ENCODE results near the gene RPS14. TPM values are rescaled to one million over a fixed set of nuclear protein-coding genes. Genes with fewer than 3 reads are reported as not detected.
"Not testable (repeated sequence)": the region's sequence is repeated elsewhere in the genome, so short reads cannot be mapped to it uniquely, and the experiment has no call there.

Gene RPS14
- total and polyA plus RNA-seq, 2 donors, result 2,233 to 4,014 TPM

DNA sequence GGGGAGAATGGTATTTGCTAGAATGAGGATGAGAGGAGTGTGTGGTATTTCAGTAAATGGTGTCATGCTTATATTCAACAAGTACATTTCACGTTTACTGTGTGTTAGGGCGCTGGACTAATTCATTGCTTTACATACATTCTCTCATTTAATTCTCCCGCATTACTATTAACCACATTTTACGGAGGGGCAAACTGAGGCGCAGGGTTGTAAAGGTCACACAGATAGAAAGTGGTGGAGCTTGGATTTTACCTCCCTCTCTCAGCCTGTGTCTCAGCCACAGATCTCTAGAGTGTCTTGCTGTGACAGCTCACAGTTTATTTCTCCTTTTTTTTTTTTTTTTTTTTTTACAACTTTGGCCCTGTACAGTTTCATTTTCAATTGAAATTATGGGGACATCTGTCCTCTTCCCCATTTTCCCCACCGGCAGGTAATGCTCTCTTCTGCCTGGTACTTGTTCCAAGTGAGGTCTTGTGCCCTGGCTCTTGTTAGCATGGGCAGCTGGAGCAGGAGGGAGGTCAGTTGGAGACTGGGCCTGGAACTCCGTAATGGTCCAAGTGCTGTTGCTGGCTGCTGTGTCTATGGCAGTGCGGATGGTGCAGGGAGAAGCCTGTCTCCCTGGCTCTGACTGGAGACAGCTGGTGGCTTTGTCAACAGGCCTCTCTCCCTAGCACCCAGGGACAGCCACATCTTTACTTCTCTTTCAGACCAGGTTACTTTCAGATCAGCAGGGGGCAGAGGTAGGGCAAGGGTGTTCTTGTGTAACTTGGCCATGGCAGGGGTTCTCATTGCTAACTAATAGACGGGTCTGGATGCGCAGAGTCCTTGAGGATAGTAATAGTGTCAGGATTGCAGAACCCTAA is 37.9 kb upstream of the RPS14 start:
- WGBS, result 32% methylated on average over 10 of the region's 10 CpGs
- DNase-seq (ENCODE audit: extremely low spot score), result no peak

DNA sequence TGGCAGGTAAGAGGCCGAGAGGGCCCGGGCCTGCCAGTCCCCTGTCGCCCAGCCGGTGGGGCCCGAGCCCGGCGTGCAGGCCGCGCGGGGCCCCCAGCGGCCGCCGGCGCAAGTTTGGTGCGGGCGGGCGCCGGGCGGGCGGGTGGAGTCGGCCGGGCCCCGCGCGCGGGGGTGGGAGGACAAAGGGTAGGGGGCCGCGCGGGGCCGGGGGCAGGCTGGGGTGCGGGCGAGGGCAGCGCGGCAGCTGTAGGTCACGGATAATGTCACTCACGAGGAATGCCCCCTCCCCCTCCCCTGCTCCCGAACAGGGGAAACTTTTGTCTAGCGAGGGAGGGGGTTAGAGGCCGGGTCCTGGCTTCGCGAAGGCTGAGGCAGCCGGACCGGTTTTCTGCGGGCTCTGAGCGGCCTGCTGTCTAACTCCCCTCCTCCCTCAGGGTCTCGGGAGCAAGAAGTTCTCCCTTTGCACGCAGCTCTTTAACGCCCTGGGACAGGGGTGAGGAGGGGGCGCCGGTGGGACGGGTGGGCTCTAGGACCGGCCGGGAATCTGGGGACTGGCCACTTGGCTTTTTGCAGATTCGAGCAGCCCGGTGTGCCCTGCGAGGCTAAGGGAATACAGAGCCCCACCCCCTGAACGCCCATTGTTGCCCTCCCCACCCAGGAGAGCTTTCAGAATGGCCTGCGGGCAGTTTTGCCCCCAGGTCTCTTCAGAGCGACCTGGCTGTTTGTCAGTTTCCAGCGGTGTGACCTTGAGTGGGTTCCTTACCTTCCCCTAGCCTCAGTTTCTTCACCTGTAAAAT is 37.1 kb upstream of the RPS14 start:
- Histone ChIP-seq H3K36me3 (ENCODE audit: insufficient read depth) (no peaks in the 10 kb centered on the region), H3K4me3 (ENCODE audit: low read depth, low read length) (peak overlapping the region; percentile 89), H3K27ac (ENCODE audit: low read depth) (peak overlapping the region; percentile 87), H3K4me1 (ENCODE audit: insufficient read depth) (peaks cover 2% of the 10 kb centered on the region)
- no peak for DNase-seq (ENCODE audit: extremely low spot score)
- 2% methylated on average over 60 of the region's 60 CpGs for WGBS

More for the DNA sequence above, 37.9 kb upstream of the RPS14 start:
- H3K4me3 ChIP-seq (ENCODE audit: low read depth, low read length), result peak overlapping the region; percentile 89
- H3K27ac ChIP-seq (ENCODE audit: low read depth), result peak overlapping the region; percentile 87
- H3K36me3 ChIP-seq (ENCODE audit: insufficient read depth), result no peaks in the 10 kb centered on the region
- peaks cover 2% of the 10 kb centered on the region for H3K4me1 ChIP-seq (ENCODE audit: insufficient read depth)

DNA sequence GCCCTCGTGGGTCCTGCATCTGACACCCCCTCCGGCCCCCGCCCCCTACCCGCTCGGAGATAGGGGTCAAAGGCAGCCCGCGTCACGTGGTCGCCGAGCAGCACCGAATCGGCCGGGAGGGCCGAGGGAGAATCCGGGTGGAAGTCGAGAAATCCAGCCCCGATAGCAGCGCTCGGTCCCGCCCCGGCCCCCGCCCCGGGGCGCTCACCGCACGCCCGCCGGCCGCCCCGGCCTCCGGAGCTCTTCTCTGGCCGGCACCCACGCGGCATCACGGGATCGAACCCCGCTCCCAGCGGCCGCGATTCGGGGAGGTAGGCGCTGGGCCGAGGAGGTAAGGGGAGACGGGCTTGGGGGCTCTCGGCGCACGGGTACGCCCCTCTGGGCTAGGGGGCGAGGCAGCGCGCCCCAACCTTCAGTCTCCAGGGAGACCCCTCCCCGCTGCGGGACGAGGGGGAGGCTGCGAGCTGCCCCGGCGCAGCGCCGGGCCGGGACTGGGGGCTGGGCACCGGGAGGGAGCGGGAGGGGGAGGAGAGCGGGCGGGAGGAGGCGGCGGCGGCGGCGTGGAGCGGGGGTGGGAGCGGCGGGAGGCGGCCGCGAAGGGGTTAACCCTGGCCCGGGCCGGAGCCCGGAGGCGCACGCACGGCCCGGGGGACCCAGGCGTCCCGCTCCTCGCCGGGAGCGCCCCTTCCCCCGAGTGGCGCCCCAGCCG is 36.3 kb upstream of the RPS14 start:
- peak overlapping the region; percentile 89 for H3K4me3 ChIP-seq (ENCODE audit: low read depth, low read length)
- H3K36me3 ChIP-seq (ENCODE audit: insufficient read depth), result no peaks in the 10 kb centered on the region
- under 1% methylated on average over 89 of the region's 90 CpGs for WGBS
- H3K4me1 ChIP-seq (ENCODE audit: insufficient read depth), result peaks cover 2% of the 10 kb centered on the region
- peak overlapping the region; percentile 87 for H3K27ac ChIP-seq (ENCODE audit: low read depth)
- no peak for DNase-seq (ENCODE audit: extremely low spot score)

DNA sequence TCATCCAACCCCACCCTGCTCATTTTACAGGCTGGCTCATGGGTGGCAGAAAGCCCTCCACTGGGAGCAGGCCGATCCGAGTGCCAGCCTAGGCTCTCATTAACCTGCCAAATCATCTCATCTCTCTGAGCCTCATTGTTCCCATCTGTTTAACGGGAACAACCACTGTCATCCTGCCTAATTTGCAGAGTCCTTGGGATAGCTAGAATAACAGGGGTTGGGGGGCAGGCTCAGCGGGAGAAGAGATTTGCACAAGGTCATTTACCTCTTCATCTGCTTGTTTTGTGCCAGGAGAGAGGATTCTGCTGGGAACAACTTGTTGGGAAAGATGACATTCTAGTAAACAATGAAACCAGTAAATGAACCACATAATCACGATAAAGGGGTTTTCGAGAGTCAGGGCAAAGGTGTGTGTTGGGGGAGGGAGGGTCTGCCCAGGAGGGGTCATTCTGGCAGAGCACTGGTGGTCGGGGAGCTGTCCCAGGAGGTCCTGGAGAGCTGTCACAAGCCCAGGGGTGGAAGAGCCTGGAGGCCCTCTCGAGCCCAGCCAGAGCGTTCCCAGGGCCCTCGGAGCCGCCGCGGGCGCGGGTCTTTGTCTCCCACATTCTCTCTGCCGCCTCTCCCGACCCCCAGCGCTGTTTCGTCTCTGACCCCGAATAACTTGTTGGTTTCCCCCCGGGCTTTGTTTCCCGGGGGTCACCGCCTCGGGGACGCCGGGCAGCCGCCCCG is 35.6 kb upstream of the RPS14 start:
- 14% methylated on average over 28 of the region's 28 CpGs for WGBS
- Histone ChIP-seq H3K36me3 (ENCODE audit: insufficient read depth) (no peaks in the 10 kb centered on the region), H3K27ac (ENCODE audit: low read depth) (no peak overlapping the region), H3K4me3 (ENCODE audit: low read depth, low read length) (peak overlapping the region; percentile 89), H3K4me1 (ENCODE audit: insufficient read depth) (peaks cover 2% of the 10 kb centered on the region)
- DNase-seq (ENCODE audit: extremely low spot score), result no peak

DNA sequence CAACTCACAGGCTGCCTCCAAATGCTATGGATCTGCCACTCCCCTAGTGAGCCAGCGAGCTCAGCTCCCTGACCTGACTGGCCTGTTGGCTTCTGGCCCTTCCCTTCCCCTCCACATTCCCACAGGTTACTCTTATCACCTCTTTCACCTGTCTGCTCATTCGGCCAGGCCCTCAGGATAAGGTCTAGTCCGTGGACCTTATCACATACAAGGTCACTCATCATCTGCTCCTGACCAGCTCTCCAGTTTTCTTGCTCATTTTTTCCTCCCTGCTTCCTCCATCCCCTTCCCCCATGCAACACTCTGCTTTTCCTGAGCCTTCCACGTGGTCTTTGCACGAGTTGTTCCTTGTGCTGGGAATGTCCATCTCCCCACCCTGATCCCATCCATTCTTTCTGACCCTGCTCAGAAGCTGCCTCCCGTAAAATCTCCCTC is 32.5 kb upstream of the RPS14 start:
- no peak overlapping the region for H3K27ac ChIP-seq (ENCODE audit: low read depth)
- H3K4me1 ChIP-seq (ENCODE audit: insufficient read depth), result no peaks in the 10 kb centered on the region
- H3K4me3 ChIP-seq (ENCODE audit: low read depth, low read length), result no peak overlapping the region
- 64% methylated on average over 6 of the region's 6 CpGs for WGBS
- no peaks in the 10 kb centered on the region for H3K36me3 ChIP-seq (ENCODE audit: insufficient read depth)
- no peak for DNase-seq (ENCODE audit: extremely low spot score)

DNA sequence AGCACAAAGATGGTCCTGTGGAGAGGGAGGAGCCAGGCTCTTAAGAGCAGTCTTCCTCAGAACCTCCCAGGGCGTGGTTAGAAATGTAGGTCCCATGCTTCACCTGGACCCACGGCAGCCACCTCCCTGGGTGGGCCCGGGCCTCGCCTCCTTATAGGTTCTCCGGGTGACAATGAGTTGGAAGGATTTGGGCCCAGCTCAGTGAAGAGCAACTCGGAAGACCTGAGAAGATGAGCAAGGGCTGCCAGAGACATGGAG is 32.1 kb upstream of the RPS14 start:
- whole genome bisulfite sequencing, result 85% methylated on average over 6 of the region's 6 CpGs
- no peaks in the 10 kb centered on the region for H3K4me1 ChIP-seq (ENCODE audit: insufficient read depth)
- DNase-seq (ENCODE audit: extremely low spot score), result no peak
- H3K4me3 ChIP-seq (ENCODE audit: low read depth, low read length), result no peak overlapping the region
- no peaks in the 10 kb centered on the region for H3K36me3 ChIP-seq (ENCODE audit: insufficient read depth)
- H3K27ac ChIP-seq (ENCODE audit: low read depth), result no peak overlapping the region

DNA sequence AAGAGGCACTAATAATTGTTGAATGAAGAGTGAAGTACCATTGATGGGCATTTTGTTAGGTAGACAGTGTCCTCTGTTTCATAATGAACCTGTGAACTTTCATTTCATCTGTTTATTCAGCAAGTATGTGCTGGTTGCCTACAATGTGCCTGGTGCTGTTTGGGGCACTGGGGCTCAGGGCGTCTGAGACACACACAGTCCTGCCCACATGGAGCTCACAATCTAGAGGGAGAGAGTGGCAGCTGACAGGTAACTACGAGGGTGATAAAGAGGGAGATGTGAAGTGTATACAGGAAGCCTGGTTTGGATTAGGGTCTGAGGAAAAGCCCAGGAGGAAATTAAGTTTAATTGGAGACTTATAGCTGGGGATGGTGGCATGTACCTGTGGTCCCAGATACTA is 29.9 kb upstream of the RPS14 start:
- Histone ChIP-seq H3K36me3 (ENCODE audit: insufficient read depth) (no peaks in the 10 kb centered on the region), H3K4me1 (ENCODE audit: insufficient read depth) (no peaks in the 10 kb centered on the region), H3K4me3 (ENCODE audit: low read depth, low read length) (no peak overlapping the region), H3K27ac (ENCODE audit: low read depth) (no peak overlapping the region)
- no peak for DNase-seq (ENCODE audit: extremely low spot score)
- WGBS, result 76% methylated on average over 2 of the region's 2 CpGs

DNA sequence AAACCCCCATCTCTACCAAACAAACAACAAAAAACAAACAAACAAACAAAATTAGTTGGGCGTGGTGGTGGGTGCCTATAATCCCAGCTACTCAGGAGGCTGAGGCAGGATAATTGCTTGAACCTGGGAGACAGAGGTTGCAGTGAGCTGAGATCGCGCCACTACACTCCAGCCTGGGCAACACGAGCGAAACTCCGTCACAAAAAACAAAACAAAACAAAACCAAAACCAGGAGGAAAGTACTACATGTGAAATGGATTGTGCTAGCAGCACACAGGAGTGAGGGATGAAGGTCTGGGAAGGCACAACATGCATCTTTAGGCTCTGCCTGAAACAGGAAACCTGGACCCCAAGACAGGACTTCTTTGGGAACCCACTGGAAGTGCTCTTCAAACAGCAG is 27.0 kb upstream of the RPS14 start:
- not testable (repeated sequence) for H3K4me1 ChIP-seq (ENCODE audit: insufficient read depth); H3K36me3 ChIP-seq (ENCODE audit: insufficient read depth); H3K4me3 ChIP-seq (ENCODE audit: low read depth, low read length); DNase-seq (ENCODE audit: extremely low spot score); H3K27ac ChIP-seq (ENCODE audit: low read depth)
- WGBS, result 76% methylated on average over 6 of the region's 6 CpGs

DNA sequence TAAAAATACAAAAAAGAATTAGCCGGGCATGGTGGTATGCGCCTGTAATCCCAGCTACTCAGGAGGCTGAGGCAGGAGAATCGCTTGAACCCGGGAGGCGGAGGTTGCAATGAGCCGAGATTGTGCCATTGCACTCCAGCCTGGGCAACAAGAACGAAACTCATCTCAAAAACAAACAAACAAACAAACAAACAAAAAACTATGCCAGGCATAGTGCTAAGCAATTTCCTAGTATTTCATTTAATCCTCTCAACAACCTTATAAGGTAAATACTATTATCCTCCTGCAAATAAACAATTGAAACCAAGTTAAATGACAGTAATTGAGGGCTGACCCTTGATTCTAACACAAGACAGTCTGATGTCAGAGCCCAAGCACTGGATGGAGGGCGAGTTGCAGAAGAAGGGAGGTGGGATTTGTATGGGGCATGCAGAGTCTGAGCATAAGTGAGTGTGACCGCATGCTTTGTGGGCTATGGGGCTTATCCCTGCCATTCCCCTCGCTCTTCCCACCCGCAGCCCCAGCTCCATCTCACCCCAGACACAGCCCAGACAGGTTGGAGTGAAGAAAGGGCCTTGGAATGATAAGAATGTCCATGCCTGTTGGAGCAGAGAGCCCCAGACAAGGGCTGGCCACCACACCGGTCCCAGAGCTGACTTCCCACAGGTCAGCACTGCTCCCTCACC is 24.3 kb upstream of the RPS14 start:
- H3K4me3 ChIP-seq (ENCODE audit: low read depth, low read length), result no peak overlapping the region
- 80% methylated on average over 12 of the region's 12 CpGs for WGBS
- no peaks in the 10 kb centered on the region for H3K36me3 ChIP-seq (ENCODE audit: insufficient read depth)
- no peak overlapping the region for H3K27ac ChIP-seq (ENCODE audit: low read depth)
- DNase-seq (ENCODE audit: extremely low spot score), result no peak
- no peaks in the 10 kb centered on the region for H3K4me1 ChIP-seq (ENCODE audit: insufficient read depth)

DNA sequence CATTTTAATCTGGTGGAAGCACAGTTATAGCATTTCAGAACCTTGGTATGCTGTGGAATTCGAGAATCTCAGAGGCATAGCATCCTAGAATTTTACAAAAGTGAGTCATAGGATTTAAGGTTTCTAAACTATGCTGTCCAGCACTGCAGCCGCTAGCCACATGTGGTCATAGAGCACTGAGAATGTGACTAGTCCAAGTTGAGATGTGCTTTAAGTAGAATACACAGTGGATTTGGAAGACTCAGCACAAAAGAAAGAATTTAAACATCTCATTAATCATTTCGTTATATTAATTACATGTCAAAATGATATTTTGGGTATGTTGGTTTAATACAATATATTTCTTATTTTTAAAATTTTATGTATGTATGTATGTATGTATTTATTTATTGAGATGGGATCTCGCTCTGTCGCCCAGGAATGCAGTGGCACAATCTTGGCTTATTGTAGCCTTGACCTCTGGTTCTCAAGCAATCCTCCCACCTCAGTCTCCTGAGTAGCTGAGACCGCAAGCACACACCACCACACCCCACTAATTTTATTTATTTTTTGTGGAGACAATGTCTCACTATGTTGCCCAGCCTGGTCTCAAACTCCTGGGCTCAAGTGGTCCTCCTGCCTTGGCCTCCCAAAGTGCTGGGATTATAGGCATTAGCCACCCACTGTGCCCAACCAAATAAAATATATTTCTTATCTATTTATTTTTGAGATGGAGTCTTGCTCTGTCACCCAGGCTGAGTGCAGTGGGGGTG is 20.4 kb upstream of the RPS14 start:
- no peak overlapping the region for H3K4me3 ChIP-seq (ENCODE audit: low read depth, low read length)
- 43% methylated on average over 6 of the region's 6 CpGs for WGBS
- no peak overlapping the region for H3K27ac ChIP-seq (ENCODE audit: low read depth)
- DNase-seq (ENCODE audit: extremely low spot score), result no peak
- no peaks in the 10 kb centered on the region for H3K4me1 ChIP-seq (ENCODE audit: insufficient read depth)
- H3K36me3 ChIP-seq (ENCODE audit: insufficient read depth), result no peaks in the 10 kb centered on the region

DNA sequence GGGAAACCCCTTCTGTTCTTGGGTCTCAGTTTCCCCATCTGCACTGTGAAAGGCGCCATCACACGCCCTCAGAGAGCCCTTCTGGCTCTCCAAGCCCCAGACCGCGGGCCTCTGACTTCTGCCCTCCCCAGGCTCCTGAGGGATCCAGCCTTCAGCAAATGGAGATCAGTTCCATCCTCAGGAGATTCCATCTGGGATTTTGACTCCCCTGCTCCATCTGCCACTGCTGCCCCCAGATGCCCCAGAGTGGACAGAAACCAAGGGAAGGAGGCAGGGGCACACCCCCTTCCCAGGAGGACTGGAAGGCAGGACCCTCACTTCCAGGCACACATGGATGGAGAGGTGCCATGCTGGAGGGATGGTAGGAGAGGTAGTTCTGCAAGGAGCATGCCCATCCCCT is 18.7 kb upstream of the RPS14 start:
- Histone ChIP-seq H3K4me1 (ENCODE audit: insufficient read depth) (no peaks in the 10 kb centered on the region), H3K36me3 (ENCODE audit: insufficient read depth) (no peaks in the 10 kb centered on the region), H3K4me3 (ENCODE audit: low read depth, low read length) (no peak overlapping the region), H3K27ac (ENCODE audit: low read depth) (no peak overlapping the region)
- 94% methylated on average over 4 of the region's 4 CpGs for WGBS
- DNase-seq (ENCODE audit: extremely low spot score), result no peak

DNA sequence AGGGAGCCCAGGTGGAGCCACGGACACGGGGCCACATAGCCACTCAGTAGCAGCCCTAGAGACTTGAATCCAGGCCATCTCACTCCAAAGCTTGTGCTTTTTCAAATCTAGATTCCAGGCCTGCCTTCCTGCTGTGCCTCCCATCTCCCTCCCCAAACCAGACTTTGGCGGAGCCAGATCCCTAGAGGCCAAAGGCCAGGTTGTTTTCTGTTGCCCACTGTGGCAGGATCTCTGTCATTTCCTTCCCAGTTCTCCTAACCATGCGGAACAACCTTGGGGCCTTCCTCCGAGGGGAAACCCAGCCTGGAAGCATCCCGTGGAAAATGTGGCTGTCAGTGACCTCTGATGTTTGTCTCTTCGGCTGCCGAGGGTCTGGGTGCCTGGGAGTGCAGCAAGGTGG is 16.4 kb upstream of the RPS14 start:
- Histone ChIP-seq H3K4me1 (ENCODE audit: insufficient read depth) (no peaks in the 10 kb centered on the region), H3K4me3 (ENCODE audit: low read depth, low read length) (no peak overlapping the region), H3K27ac (ENCODE audit: low read depth) (no peak overlapping the region), H3K36me3 (ENCODE audit: insufficient read depth) (no peaks in the 10 kb centered on the region)
- DNase-seq (ENCODE audit: extremely low spot score), result no peak
- WGBS, result 72% methylated on average over 8 of the region's 8 CpGs
